Activated naive CD8-positive, alpha-beta T cell treated with anti-CD3 and anti-CD28 coated beads, Interleukin-2, amount 10 ng/mL, durations not matched to agents 7 days and 5 days (primary cell): Measurements from ENCODE around the gene MYO1D. TPM values are rescaled to one million over a fixed set of nuclear protein-coding genes. Genes with fewer than 3 reads are reported as not detected.
"Not testable (repeated sequence)": the region's sequence is repeated elsewhere in the genome, so short reads cannot be mapped to it uniquely, and the experiment has no call there.

Experiments used
- ATAC-seq: fragments of 150-1000 bp; cut with Tn5 transposase; one replicate; pipeline ENCODE4 v1.10.0; 2021; ENCODE audit warnings: low read depth, moderate library complexity
- POLR2A ChIA-PET: fragments of 350-600 bp; sonication (Branson Sonifier 250); formaldehyde crosslinking; loops from one replicate; lab custom pipeline; 2021; ENCODE audit warnings: antibody characterized with exemption; lab: Charles Lee
- DNase-seq: peaks from one replicate; pipeline ENCODE4 v3.0.0; 2021
- H3K27ac Mint-ChIP-seq: one replicate; pipeline ENCODE4 v1.8.0; 2022; ENCODE audit warnings: mild to moderate bottlenecking, mixed read lengths
- H3K27me3 Mint-ChIP-seq: one replicate; pipeline ENCODE4 v1.8.0; 2022; ENCODE audit warnings: mild to moderate bottlenecking, moderate library complexity, mixed read lengths
- H3K36me3 Mint-ChIP-seq: one replicate; pipeline ENCODE4 v1.8.0; 2021; ENCODE audit warnings: mild to moderate bottlenecking, mixed read lengths
- H3K4me1 Mint-ChIP-seq: one replicate; pipeline ENCODE4 v1.8.0; 2021; ENCODE audit warnings: mixed read lengths
- H3K4me3 Mint-ChIP-seq: one replicate; pipeline ENCODE4 v1.8.0; 2022; ENCODE audit warnings: mild to moderate bottlenecking, moderate library complexity, mixed read lengths
- H3K9me3 Mint-ChIP-seq: one replicate; pipeline ENCODE4 v1.8.0; 2021; ENCODE audit warnings: mixed read lengths
- total RNA-seq, 2 experiments: library from RNA; stranded (reverse); gene quantifications; one replicate each; pipeline ENCODE4 v1.2.3, GENCODE V29; 2021

Gene MYO1D
- total RNA-seq, 2 experiments from 2014 or later = 5.5 to 9.0 TPM

- Mint-ChIP-seq H3K9me3 (no peaks in the 10 kb centered on the region), H3K27me3 (no peaks in the 10 kb centered on the region), H3K27ac (no peak overlapping the region), H3K4me1 (no peaks in the 10 kb centered on the region), H3K36me3 (no peaks in the 10 kb centered on the region), H3K4me3 (no peak overlapping the region)
- POLR2A ChIA-PET = no interaction called here
- DNase-seq (no peak), ATAC-seq (no peak)
Observed at GRCh38 chr17:32733401-32733800, 143.5 kb downstream of the MYO1D start.

- H3K27me3 Mint-ChIP-seq = no peaks in the 10 kb centered on the region
- H3K27ac Mint-ChIP-seq = no peak overlapping the region
- DNase-seq (no peak), ATAC-seq (no peak)
- no peak overlapping the region for H3K4me3 Mint-ChIP-seq
- POLR2A ChIA-PET = no interaction called here
- H3K4me1 Mint-ChIP-seq = no peaks in the 10 kb centered on the region
- H3K9me3 Mint-ChIP-seq = no peaks in the 10 kb centered on the region
- no peaks in the 10 kb centered on the region for H3K36me3 Mint-ChIP-seq
Observed at GRCh38 chr17:32732900-32733299, 144.0 kb downstream of the MYO1D start.

GRCh38 chr17:32732296-32732642 lies 144.7 kb downstream of the MYO1D start:
- Mint-ChIP-seq H3K9me3 (no peaks in the 10 kb centered on the region), H3K27me3 (peaks cover 2% of the 10 kb centered on the region), H3K4me3 (no peak overlapping the region), H3K36me3 (no peaks in the 10 kb centered on the region), H3K27ac (no peak overlapping the region), H3K4me1 (no peaks in the 10 kb centered on the region)
- no peak for ATAC-seq
- no peak for DNase-seq
- POLR2A ChIA-PET = no interaction called here

- Mint-ChIP-seq H3K4me1 (no peaks in the 10 kb centered on the region), H3K36me3 (no peaks in the 10 kb centered on the region), H3K4me3 (no peak overlapping the region), H3K27ac (no peak overlapping the region), H3K27me3 (peaks cover 2% of the 10 kb centered on the region), H3K9me3 (no peaks in the 10 kb centered on the region)
- POLR2A ChIA-PET = no interaction called here
- DNase-seq (no peak), ATAC-seq (no peak)
Observed at GRCh38 chr17:32731556-32732295, 145.2 kb downstream of the MYO1D start.

GRCh38 chr17:32727681-32728080 lies 149.2 kb downstream of the MYO1D start:
- peaks cover 4% of the 10 kb centered on the region for H3K9me3 Mint-ChIP-seq
- no peak overlapping the region for H3K27ac Mint-ChIP-seq
- H3K36me3 Mint-ChIP-seq = peaks cover 3% of the 10 kb centered on the region
- peaks cover 2% of the 10 kb centered on the region for H3K27me3 Mint-ChIP-seq
- DNase-seq (no peak), ATAC-seq (no peak)
- POLR2A ChIA-PET = no interaction called here
- H3K4me1 Mint-ChIP-seq = no peaks in the 10 kb centered on the region
- H3K4me3 Mint-ChIP-seq = no peak overlapping the region

GRCh38 chr17:32725697-32726096 lies 151.2 kb downstream of the MYO1D start:
- Mint-ChIP-seq H3K36me3 (peaks cover 3% of the 10 kb centered on the region), H3K27me3 (peaks cover 2% of the 10 kb centered on the region), H3K27ac (no peak overlapping the region), H3K9me3 (peaks cover 4% of the 10 kb centered on the region), H3K4me3 (no peak overlapping the region), H3K4me1 (no peaks in the 10 kb centered on the region)
- POLR2A ChIA-PET = no interaction called here
- DNase-seq = no peak
- no peak for ATAC-seq

GRCh38 chr17:32723310-32723955 lies 153.5 kb downstream of the MYO1D start:
- H3K9me3 Mint-ChIP-seq = peaks cover 4% of the 10 kb centered on the region
- H3K36me3 Mint-ChIP-seq = peaks cover 3% of the 10 kb centered on the region
- POLR2A ChIA-PET = no interaction called here
- no peak overlapping the region for H3K4me3 Mint-ChIP-seq
- no peak overlapping the region for H3K27ac Mint-ChIP-seq
- DNase-seq (no peak), ATAC-seq (no peak)
- peaks cover 2% of the 10 kb centered on the region for H3K27me3 Mint-ChIP-seq
- H3K4me1 Mint-ChIP-seq = no peaks in the 10 kb centered on the region

- Mint-ChIP-seq H3K36me3 (peaks cover 3% of the 10 kb centered on the region), H3K9me3 (peaks cover 4% of the 10 kb centered on the region), H3K4me1 (no peaks in the 10 kb centered on the region), H3K27ac (no peak overlapping the region), H3K4me3 (no peak overlapping the region), H3K27me3 (peaks cover 2% of the 10 kb centered on the region)
- POLR2A ChIA-PET = no interaction called here
- ATAC-seq (no peak), DNase-seq (no peak)
Observed at GRCh38 chr17:32722733-32723132, 154.2 kb downstream of the MYO1D start.

- H3K27me3 Mint-ChIP-seq = peaks cover 5% of the 10 kb centered on the region
- ATAC-seq = no peak
- no peaks in the 10 kb centered on the region for H3K4me1 Mint-ChIP-seq
- H3K36me3 Mint-ChIP-seq = peaks cover 3% of the 10 kb centered on the region
- no peak overlapping the region for H3K4me3 Mint-ChIP-seq
- POLR2A ChIA-PET = no interaction called here
- peaks cover 4% of the 10 kb centered on the region for H3K9me3 Mint-ChIP-seq
- H3K27ac Mint-ChIP-seq = no peak overlapping the region
- no peak for DNase-seq
Observed at GRCh38 chr17:32720671-32721070, 156.3 kb downstream of the MYO1D start.

- ATAC-seq = no peak
- POLR2A ChIA-PET = no interaction called here
- no peaks in the 10 kb centered on the region for H3K9me3 Mint-ChIP-seq
- H3K4me1 Mint-ChIP-seq = no peaks in the 10 kb centered on the region
- H3K27ac Mint-ChIP-seq = no peak overlapping the region
- H3K4me3 Mint-ChIP-seq = no peak overlapping the region
- H3K36me3 Mint-ChIP-seq = no peaks in the 10 kb centered on the region
- DNase-seq = no peak
- peaks cover 5% of the 10 kb centered on the region for H3K27me3 Mint-ChIP-seq
Observed at GRCh38 chr17:32719689-32720088, 157.2 kb downstream of the MYO1D start.

GRCh38 chr17:32714922-32715321 lies 162.0 kb downstream of the MYO1D start:
- ATAC-seq, H3K4me3 Mint-ChIP-seq, H3K27ac Mint-ChIP-seq, H3K9me3 Mint-ChIP-seq, DNase-seq, H3K36me3 Mint-ChIP-seq, POLR2A ChIA-PET, H3K27me3 Mint-ChIP-seq, H3K4me1 Mint-ChIP-seq: not testable (repeated sequence)

- H3K27me3 Mint-ChIP-seq, ATAC-seq, H3K4me3 Mint-ChIP-seq, POLR2A ChIA-PET, H3K4me1 Mint-ChIP-seq, H3K27ac Mint-ChIP-seq, DNase-seq, H3K36me3 Mint-ChIP-seq, H3K9me3 Mint-ChIP-seq: not testable (repeated sequence)
Observed at GRCh38 chr17:32714206-32714605, 162.7 kb downstream of the MYO1D start.

GRCh38 chr17:32713081-32713480 lies 163.8 kb downstream of the MYO1D start:
- H3K4me1 Mint-ChIP-seq = no peaks in the 10 kb centered on the region
- ATAC-seq (no peak), DNase-seq (no peak)
- H3K36me3 Mint-ChIP-seq = no peaks in the 10 kb centered on the region
- H3K27ac Mint-ChIP-seq = no peak overlapping the region
- no peaks in the 10 kb centered on the region for H3K9me3 Mint-ChIP-seq
- POLR2A ChIA-PET = no interaction called here
- no peak overlapping the region for H3K4me3 Mint-ChIP-seq
- peaks cover 8% of the 10 kb centered on the region for H3K27me3 Mint-ChIP-seq

- Mint-ChIP-seq H3K36me3 (no peaks in the 10 kb centered on the region), H3K4me1 (no peaks in the 10 kb centered on the region), H3K9me3 (no peaks in the 10 kb centered on the region), H3K27me3 (peaks cover 3% of the 10 kb centered on the region), H3K27ac (no peak overlapping the region), H3K4me3 (no peak overlapping the region)
- POLR2A ChIA-PET = no interaction called here
- ATAC-seq = no peak
- DNase-seq = no peak
Observed at GRCh38 chr17:32709562-32709961, 167.4 kb downstream of the MYO1D start.
